Measurements from ENCODE around the gene ADSS1.

Gene ADSS1

DNA sequence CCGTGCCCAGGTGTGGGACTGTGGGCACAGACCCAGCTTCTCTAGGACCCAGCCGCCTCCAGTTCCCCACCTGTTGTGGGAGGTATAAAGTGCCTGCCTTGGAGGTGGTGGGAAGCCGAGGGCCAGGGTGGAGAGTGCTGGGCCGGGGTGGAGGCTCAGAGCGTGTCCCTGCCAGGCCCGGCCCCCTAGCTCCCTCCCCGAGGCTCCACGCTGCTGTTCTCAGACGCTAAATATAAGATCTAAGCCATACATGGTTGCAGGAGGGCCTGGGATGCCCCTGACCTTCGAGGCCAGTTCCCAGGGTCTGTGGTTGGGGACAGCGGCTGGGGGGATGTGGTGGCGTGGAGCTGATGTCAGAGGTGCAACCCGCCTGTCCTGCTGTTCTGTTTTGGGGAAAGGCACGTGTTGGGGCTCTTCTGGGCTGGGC, 23.8 kb upstream of the ADSS1 start:
- FAIRE-seq = no peak

DNA sequence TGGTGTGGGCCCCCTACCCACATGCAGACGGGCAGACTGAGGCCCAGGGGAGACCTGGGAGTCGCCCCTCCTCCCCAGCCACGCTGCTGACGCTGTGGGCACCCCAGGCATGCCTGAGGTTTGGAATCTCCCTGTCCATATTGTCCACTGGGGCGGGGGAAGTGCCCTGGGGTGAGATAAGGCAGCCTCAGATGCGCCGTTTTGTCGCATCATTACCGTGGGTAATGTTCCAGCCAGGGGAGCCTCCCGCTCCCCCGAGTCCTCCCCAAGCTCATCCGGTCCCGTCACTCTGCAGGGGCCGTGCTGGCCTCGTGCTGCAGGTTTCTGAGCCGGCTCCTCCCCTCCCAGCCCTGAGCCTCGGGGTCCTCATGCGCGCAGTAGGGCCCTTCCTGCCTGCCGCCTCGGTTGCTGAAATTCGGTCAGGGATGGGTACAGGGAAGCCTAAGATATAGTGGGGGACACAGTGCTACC, 23.2 kb upstream of the ADSS1 start:
- FAIRE-seq = no peak

GRCh38 chr14:104701383-104702076, 22.5 kb upstream of the ADSS1 start:
- no peak for FAIRE-seq

DNA sequence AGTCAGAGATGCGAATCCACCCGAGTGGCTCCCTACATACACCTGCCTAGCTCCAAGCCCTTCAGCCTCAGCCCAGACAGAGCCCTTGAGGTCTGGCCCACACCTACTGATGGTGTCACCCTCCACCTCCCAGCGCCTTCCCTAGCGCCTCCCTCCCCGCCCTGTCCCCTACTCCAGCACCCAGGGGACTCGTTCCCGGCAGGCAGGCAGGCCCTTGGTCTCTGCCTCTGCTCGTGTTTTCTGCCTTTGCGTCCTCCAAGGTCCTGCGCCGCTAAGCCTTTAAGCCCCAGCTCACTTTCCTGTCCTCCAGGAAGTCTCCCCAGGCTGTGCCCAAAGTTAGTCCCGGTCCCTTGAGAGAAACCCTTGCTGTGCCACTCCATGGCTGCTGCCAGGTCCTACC, 21.9 kb upstream of the ADSS1 start:
- no peak for FAIRE-seq

GRCh38 chr14:104702673-104703072, 21.4 kb upstream of the ADSS1 start:
- FAIRE-seq = no peak

DNA sequence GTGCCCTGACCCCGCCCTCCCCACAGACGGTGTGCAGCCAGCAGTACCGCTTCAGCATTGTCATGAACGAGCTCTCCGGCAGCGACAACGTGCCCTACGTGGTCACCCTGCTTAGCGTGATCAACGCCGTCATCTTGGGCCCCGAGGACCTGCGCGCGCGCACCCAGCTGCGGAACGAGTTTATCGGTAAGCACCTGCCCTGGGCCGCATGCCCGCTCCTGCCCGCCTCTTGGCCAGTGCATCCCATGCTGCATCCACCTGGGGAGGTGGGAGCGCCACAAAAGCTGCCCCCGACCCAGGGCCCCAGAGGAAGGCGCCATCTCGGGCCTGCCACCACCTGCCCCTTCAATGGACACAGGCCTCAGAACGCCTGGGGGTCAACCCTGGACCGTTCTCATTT, 20.8 kb upstream of the ADSS1 start:
- FAIRE-seq = no peak

- no peak for FAIRE-seq
These were observed 19.8 kb upstream of the ADSS1 start for GRCh38 chr14:104704252-104704651.

DNA sequence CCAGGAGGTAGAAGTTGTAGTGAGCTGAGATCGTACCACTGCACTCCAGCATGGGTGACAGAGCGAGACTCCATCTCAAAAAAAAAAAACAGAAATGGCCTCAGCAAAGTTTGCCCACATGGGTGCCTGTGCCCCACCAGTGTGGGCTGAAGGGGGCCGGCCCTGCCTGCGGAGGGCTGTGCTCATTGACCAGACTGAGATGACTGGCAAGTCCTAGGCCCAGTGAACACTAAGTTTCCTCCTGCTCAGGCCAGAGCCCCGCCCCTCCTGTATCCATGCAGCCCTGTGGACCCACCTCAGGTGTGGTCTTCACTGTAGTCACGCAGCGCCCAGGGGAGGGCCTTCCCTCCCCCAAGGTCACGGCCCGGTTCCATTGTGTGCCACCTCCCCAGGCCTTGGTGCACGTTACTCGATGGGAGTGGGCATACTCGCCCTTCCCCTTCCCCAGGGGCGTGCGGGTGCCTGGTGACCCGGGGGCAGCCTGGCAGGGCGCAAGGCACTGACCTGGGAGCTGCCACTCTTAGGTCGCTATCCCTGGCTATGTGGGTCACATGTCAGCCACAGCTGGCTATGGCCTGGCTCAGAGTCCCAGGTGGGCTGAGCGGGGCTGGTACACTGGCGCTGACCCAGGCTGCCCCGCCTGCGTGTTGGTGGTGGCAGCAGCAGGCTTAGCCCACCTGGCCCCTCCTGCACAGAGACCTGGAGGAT, 18.5 kb upstream of the ADSS1 start:
- FAIRE-seq = no peak

GRCh38 chr14:104706733-104707607, 17.1 kb upstream of the ADSS1 start:
- no peak for FAIRE-seq

- FAIRE-seq = no peak
These were observed 16.1 kb upstream of the ADSS1 start for GRCh38 chr14:104707608-104708595.

DNA sequence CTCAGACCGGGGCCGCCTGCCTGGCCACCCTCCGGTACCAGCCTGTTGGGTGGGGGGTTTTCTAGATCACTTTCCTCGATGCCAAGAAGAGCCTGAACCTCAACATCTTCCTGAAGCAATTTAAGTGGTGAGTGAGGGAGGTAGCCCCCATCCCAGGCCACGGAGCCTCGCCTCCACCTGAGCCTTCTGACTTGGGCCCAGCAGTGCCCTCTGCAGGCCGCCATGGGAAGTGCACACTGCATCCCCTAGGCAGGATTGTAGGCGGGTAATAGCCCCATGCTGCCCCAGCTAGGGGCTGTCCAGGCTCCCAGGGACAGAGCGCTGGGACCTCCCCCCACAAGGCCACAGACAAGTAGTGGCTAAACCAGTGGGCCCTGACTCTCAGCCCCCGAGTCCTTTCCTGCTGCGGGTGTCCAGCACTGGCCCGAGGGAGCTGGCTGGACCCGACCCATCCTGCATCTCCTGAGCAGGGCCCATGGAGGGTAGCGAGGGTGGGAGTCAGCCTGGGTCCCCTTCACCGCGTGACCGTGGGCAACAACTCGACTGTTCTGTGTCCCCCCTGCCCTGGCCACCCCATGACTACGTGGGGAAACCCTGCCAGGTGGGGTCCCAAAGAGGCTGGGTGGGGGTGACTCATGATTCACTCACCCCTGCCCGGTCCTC, 15.3 kb upstream of the ADSS1 start:
- FAIRE-seq = no peak

GRCh38 chr14:104709387-104710039, 14.5 kb upstream of the ADSS1 start:
- no peak for FAIRE-seq

- FAIRE-seq = no peak
These were observed 13.8 kb upstream of the ADSS1 start for GRCh38 chr14:104710071-104710735.

- no peak for FAIRE-seq
These were observed 10.9 kb upstream of the ADSS1 start for GRCh38 chr14:104712881-104713734.

- no peak for FAIRE-seq
These were observed 10.0 kb upstream of the ADSS1 start for GRCh38 chr14:104714066-104714465.

GRCh38 chr14:104714681-104715080, 9.3 kb upstream of the ADSS1 start:
- FAIRE-seq = no peak

DNA sequence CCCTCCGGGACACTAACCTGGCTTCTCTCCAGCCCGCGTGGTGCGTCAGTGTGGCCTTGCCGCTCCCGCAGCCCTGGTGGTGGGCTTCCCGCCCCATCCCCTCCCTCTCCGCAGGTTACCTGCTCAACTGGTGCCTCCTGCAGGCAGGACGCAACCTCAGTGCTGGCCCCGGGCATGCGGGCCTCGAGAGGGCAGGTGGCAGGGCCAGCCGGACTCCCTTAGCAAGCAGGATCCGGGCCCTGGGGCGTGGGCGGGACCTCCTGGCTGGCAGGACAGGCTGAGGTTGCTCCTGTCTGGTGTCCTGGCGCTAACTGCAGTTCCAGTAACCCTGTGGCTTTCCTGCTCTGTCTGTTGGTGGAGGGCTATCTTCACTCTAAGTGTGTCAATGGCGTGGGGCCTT, 8.6 kb upstream of the ADSS1 start:
- no peak for FAIRE-seq

DNA sequence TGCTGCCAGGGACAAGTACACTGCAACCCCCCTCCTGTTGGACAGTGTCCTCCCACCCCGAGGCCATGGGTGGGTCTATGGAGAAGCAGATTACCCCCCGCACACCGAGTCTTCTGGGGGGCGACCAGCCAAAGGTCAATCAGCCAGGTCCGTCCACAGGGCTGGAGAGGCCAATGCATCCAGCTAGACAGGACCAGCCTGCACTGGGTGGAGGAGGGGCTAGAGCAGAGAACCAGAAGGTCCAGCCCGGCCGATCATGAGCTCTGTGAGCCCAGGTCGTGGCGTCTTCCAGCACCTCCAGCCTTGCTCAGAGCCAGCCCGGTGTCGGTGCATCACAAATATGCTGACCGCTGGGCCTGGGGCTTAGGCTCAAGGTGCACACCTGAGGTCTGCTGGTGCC, 8.2 kb upstream of the ADSS1 start:
- FAIRE-seq = no peak

DNA sequence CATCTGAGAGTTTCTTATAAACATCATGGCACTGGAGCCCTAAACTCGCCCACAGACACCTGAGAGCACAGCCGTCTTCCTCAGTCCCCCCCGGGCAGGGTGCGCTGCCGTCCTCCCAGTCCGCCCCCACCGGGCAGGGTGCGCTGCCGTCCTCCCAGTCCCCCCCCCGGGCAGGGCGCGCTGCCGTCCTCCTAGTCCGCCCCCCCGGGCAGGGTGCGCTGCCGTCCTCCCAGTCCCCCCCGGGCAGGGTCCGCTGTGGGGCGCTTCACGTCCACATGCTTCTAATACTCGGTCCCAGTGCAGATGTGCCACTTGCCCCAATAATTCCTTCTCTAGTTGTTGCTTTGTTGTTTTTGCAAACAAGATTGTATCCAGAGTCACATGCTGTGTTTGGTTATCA, 6.9 kb upstream of the ADSS1 start:
- FAIRE-seq = no peak

DNA sequence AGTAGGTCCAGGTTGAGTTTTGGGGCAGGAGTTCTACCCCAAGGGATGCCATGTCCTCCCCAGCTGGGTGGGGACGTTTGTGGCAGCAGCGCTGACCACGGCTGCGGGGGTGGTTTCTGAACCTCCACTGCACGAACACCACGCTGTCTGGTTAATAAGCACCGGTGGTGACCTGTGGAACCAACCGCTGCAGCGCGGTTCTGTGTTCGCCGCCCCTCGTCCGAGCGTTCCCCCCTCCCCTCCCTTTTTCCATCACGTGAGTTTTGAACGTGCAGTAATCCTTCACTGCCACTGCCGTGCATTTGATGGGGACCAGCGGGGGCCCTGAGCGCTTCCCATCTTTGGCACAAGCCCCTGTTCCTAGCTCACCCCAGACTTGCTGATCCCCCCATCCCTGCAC, 6.4 kb upstream of the ADSS1 start:
- FAIRE-seq = no peak
